Measurements from ENCODE around the gene ITGB5.

Gene ITGB5

DNA sequence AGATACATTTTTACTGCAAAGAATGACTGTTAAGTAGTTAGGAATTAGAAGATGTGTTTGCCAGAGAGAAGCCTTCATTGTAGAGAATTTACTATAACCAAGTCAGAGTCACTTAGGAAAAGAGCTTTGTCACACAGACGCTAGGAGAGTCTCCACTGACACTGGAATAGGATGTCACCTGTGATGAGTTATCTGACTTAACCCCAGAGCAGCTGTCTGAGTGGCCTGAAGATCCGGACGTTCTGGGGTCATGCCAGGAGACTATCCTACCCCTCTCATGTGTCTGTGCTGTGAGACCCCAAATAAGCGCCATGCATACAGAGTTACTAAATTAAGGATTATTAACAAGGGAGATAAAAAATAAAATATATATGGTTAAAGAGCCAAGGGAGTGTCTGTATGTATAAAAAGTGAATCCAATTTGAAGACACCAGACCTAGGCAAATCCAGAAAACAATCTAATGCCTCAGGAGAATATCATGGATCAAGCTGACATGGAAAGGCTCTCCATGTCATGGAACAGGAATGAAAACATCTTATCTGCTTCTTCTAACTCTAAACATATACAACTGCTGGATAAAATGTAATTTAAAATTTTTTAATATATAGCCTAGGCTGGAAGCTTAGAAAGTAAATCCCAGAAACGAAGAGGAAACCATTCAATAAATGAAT is 43.5 kb downstream of the ITGB5 start:
- H3K4me3 ChIP-seq (ENCODE audit: low read depth, low read length) = no peak overlapping the region
- DNase-seq (ENCODE audit: low read depth) = no peak
- TF ChIP-seq, protein P1, sequence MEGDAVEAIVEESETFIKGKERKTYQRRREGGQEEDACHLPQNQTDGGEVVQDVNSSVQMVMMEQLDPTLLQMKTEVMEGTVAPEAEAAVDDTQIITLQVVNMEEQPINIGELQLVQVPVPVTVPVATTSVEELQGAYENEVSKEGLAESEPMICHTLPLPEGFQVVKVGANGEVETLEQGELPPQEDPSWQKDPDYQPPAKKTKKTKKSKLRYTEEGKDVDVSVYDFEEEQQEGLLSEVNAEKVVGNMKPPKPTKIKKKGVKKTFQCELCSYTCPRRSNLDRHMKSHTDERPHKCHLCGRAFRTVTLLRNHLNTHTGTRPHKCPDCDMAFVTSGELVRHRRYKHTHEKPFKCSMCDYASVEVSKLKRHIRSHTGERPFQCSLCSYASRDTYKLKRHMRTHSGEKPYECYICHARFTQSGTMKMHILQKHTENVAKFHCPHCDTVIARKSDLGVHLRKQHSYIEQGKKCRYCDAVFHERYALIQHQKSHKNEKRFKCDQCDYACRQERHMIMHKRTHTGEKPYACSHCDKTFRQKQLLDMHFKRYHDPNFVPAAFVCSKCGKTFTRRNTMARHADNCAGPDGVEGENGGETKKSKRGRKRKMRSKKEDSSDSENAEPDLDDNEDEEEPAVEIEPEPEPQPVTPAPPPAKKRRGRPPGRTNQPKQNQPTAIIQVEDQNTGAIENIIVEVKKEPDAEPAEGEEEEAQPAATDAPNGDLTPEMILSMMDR (conservative IDR thresholded peaks at IDR 0.05; ENCODE audit: low read depth, low read length) = no peak

DNA sequence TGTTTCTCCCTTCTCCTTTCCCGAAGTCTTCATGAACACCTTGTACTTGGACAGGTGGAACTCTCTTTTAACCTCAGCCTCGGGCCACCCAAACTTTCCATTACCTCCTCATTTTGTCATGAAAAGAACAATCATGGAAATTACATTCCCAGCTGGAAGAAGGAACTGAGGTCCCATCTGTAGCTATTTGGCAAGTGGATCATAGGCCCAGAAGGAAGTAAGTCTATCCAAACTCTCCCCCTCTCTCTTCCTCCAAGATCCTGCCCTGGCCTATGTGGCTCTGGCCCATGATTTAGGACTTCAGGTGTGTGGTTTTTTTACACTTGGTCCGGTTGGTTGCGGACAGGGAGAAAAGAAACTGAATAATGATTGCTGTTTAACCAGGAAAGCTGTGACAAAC is 44.1 kb downstream of the ITGB5 start:
- H3K4me3 ChIP-seq (ENCODE audit: low read depth, low read length) = no peak overlapping the region
- TF ChIP-seq, protein P1 (conservative IDR thresholded peaks at IDR 0.05; ENCODE audit: low read depth, low read length) = no peak
- DNase-seq (ENCODE audit: low read depth) = no peak

DNA sequence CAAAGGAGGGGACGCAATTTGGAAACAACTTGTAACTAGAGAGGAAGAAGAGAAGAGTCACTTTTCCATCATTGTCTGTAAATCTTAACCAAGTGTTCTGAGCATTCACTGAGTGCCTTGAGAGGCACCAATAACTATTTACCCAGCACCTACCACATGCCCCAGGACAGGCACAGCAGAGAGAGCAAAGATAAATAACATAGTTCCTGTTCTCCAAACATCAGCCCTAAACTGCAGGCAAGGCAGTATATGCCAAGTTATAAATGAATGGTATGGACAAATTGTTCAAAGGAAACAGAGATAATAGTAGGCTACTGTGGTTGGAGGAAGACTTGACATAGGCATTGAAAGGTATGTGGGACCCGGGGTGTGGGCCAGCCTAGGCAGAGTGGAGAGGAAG is 45.6 kb downstream of the ITGB5 start:
- no peak overlapping the region for H3K4me3 ChIP-seq (ENCODE audit: low read depth, low read length)
- DNase-seq (ENCODE audit: low read depth) = no peak
- TF ChIP-seq, protein P1 (conservative IDR thresholded peaks at IDR 0.05; ENCODE audit: low read depth, low read length) = no peak

DNA sequence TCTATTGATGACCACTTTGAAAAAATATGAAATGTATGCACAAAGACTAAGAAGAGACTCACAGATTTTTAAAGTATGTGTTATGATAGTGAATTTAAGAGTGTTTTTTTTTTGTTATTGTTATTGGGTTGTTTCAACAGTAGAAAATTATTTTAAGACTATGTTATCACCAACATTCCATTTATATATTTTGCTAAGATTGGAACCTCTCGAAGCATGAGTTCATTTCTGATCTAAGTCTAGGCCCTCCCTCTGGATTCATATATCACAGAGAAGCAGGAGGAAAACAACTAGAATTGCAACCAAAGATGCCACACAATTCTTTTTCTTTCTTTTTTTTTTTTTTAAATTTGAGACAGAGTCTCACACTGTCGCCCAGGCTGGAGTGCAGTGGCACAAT is 46.8 kb downstream of the ITGB5 start:
- H3K4me3 ChIP-seq (ENCODE audit: low read depth, low read length) = no peak overlapping the region
- no peak for DNase-seq (ENCODE audit: low read depth)
- TF ChIP-seq, protein P1 (conservative IDR thresholded peaks at IDR 0.05; ENCODE audit: low read depth, low read length) = no peak

DNA sequence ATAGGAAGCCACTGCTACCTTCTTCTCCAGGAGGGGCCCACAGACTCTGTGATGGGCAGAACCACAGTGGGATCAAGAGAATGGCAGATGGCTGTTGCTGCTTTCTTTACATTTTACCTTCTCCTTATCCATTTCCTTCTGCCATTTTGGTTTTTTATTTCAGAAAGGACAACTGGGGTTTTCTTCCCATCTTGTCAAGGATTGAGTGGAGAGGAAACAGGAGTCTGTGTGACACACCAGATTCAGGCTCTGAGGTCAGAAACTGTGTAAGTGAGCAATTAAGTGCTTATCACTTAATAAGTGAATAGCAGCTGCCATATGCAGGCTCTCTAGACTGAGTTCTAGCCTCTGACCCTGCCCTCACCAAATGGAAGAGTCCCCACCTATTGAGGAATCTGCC is 47.3 kb downstream of the ITGB5 start:
- TF ChIP-seq, protein P1 (conservative IDR thresholded peaks at IDR 0.05; ENCODE audit: low read depth, low read length) = no peak
- H3K4me3 ChIP-seq (ENCODE audit: low read depth, low read length) = no peak overlapping the region
- DNase-seq (ENCODE audit: low read depth) = no peak

DNA sequence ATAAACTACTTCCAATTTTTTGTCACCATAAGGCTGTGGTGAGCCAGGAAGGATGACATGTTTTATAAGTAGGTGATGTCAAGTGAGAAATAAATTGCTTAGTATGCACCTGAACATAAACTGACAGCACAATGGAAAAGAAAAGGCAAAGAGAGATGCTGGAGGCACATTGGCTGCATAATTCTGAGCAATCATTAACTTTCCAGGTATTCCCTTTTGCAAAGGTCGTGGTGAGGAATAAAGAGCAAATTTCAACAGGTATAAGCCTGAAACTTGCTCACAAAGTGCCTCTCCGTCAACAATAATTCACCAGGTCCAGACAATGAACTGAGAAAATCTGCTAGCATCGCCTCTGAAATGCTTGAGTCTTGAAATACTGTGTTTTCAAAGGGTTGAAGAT is 48.2 kb downstream of the ITGB5 start:
- H3K4me3 ChIP-seq (ENCODE audit: low read depth, low read length) = no peak overlapping the region
- TF ChIP-seq, protein P1 (conservative IDR thresholded peaks at IDR 0.05; ENCODE audit: low read depth, low read length) = no peak
- no peak for DNase-seq (ENCODE audit: low read depth)

DNA sequence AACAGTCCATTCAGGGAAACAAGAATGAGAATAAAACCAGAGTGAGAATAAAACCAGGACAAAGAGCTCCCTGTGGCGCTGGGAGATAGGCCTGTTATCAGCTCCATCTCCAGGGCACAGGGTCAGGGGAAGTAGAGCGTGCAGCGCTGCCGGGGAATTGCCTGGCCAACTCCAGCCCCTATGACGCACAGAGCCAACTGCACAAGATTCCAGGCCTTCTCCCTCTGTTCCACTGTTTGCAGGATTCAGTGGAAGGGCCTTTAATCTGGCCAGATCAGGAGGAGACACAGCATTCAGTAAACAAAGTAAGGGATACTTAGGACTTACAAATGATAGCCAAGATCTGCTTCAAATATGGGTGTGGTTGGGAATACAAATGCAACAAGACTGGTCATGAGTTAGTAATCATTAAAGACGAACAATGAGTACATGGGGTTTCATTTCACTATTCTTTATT is 49.4 kb downstream of the ITGB5 start:
- no peak overlapping the region for H3K4me3 ChIP-seq (ENCODE audit: low read depth, low read length)
- TF ChIP-seq, protein P1 (conservative IDR thresholded peaks at IDR 0.05; ENCODE audit: low read depth, low read length) = no peak
- peak; percentile 58 for DNase-seq (ENCODE audit: low read depth)

Data from choroid plexus epithelial cell (primary cell).